Astrocyte (in vitro differentiated cells and primary cell): ENCODE measurements around the gene VAX1.

Experiments used
- EZH2 ChIP-seq: IDR thresholded peaks from 2 replicates; pipeline ENCODE4 v1.6.1; 2012; ENCODE audit warnings: mild to moderate bottlenecking, low read length, inconsistent platforms; ENCODE audit not compliant: insufficient read depth
- TF ChIP-seq, protein P1 (sequence below): IDR thresholded peaks from 2 replicates; pipeline ENCODE4 v1.5.1; 2011; ENCODE audit warnings: low read depth, mild to moderate bottlenecking, inconsistent platforms, low read length, moderate library complexity; ENCODE audit not compliant: insufficient read depth

DNA sequence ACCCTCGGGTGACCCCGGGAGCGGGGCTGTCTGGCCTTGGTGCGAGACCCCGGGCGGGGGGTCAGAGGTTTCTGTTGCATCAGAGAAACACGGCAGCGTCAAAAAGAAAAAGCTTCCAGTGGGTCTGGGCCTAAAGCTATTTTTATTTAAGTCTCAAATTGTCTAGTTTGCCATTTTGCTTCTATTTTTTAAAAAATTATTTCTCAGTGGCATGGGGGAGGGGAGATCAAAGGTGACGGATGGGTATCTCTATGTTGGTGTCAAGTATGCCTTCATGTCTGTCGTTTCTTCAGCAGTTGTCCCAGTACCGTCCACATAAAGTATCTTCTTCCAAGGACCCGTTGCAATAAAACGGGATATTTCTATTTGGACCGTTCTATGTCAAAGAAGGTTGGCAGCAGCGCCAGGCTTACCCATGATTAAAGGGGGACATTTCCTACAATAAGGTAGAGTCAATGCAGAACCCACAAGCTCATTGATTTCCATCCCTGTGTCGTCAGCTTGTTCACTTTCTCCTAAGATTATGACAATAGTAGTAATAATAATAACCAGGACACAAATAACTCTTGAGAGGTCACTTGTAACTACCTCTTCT is 26.0 kb upstream of the VAX1 start:
- TF ChIP-seq, protein P1, sequence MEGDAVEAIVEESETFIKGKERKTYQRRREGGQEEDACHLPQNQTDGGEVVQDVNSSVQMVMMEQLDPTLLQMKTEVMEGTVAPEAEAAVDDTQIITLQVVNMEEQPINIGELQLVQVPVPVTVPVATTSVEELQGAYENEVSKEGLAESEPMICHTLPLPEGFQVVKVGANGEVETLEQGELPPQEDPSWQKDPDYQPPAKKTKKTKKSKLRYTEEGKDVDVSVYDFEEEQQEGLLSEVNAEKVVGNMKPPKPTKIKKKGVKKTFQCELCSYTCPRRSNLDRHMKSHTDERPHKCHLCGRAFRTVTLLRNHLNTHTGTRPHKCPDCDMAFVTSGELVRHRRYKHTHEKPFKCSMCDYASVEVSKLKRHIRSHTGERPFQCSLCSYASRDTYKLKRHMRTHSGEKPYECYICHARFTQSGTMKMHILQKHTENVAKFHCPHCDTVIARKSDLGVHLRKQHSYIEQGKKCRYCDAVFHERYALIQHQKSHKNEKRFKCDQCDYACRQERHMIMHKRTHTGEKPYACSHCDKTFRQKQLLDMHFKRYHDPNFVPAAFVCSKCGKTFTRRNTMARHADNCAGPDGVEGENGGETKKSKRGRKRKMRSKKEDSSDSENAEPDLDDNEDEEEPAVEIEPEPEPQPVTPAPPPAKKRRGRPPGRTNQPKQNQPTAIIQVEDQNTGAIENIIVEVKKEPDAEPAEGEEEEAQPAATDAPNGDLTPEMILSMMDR: no peak
- no peak for TF ChIP-seq EZH2
